ENCODE data around the gene GCDH.
"Not testable (repeated sequence)": the region's sequence is repeated elsewhere in the genome, so short reads cannot be mapped to it uniquely, and the experiment has no call there.

The GCDH gene

DNA sequence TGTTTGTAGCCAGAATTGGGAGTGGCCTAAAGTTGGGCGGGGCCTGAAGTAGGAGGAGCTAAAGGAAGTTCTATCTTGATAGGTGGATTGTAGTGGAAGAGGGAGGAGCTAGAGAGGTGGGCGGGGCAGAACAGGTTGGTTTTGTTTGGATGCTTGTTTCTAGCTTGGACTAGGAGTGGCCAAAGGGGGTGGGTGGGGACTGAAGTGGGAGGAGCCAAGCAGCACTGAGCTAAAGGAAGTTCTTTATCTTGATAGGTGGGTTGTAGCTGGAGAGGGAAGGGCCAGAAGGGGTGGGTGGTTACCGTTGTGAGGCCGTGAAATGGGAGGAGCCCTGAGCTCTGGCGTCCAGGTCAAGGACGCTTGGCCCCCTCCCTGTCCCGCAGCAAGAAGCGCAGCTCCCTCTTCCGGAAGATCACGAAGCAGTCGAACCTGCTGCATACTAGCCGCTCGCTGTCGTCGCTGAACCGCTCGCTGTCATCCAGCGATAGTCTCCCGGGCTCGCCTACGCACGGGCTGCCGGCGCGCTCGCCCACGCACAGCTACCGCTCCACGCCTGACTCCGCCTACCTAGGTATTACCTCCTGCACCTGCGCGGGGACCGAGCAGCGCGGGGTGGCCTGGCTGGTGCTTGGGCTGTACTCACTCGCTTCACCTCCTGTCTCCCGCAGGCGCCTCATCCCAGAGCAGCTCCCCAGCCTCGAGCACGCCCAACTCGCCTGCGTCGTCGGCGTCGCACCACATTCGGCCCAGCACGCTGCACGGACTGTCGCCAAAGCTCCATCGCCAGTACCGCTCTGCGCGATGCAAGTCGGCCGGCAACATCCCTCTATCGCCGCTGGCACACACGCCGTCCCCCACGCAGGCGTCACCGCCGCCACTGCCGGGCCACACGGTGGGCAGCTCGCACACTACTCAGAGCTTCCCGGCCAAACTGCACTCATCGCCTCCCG lies 17.7 kb upstream of the GCDH start:
- no peak for DNase-seq

GRCh38 chr19:12873891-12874745 lies 16.8 kb upstream of the GCDH start:
- no peak for DNase-seq

GRCh38 chr19:12875086-12875485 lies 15.9 kb upstream of the GCDH start:
- DNase-seq: no peak

DNA sequence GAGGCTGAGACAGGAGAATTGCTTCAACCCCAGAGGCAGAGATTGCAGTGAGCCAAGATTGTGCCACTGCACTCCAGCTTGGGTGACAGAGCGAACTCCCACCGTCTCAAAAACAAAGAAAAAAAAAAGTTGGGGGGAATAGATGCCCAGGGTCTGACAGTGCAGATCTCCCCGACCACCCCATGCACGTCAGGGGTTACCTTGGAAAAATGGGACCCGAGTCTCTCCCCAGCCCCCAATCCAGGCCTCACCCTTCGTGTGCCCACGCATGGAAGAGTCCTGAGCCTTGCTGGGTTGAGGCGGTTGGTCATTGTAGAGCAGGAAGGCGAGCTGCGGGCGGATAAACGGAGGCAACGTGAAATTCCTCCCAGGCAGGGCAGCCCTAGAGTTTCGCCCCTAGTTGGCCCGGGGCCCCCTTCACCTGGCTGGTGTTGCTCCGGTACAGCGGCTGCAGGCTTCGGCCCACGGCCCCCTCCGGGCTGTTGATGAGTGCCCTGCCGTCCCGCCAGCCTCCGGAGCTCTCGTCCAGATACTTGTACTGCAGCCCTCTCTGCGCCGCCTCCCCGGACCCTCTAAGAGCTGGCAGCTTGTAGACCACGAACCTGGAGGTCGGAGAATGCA lies 10.3 kb upstream of the GCDH start:
- no peak for DNase-seq

DNA sequence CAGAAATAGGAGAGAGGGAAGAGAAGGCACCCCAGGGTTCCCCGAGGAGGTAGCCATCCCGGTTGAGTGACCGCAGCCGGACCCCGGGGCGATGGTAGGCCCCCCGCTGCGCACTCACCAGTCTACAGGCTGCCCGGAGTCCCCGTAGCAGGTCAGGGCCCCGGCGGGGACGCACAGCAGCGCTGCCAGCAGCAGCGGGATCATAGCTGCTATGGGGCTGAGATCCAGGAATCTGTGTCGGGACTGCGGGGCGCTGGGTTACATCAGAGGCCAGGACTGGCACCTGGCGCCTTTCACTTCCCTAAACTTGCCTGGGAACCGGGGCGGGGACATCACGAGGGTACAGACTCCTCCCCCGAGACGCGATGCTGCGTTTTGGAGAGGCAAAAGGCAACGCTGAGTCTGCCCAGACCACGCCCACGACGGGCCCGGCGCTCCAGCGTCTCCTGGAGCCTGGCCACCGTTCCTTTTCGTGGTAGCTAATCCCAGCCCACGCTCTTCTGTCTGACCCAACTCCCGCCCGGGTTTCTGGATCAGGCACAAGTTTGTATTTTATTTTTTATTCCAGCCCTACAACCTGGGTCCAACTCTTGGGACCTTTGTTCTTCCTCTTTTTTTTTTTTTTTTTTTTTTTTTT lies 9.7 kb upstream of the GCDH start, which contains the start of gene DNASE2:
Gene DNASE2 (minus strand): TSS at position 278 of the 637 bp plus-strand sequence. CDS start 74 bp downstream, at position 204.
- DNase-seq: peak; percentile 85

DNA sequence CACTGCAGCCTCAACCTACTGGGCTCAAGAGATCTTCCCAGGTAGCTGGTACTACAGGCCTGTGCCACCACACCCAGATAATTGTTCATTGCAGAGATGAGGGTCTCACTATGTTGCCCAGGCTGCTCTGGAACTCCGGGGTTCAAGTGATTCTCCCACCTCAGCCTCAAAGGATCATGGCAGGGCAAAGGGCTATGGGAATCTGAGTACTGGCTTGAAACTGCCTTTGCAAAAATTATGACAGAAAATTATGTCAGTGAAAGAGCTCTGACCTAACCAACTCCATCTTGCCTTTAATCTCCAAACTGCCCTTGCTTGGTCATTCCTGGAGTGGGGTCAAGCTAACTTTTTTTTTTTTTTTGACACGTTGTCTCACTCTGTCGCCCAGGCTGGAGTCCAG lies 8.4 kb upstream of the GCDH start:
- DNase-seq: no peak

- no peak for DNase-seq
Observed at GRCh38 chr19:12884202-12884601, 6.8 kb upstream of the GCDH start.

GRCh38 chr19:12884627-12884925 lies 6.4 kb upstream of the GCDH start:
- DNase-seq: no peak

- peak; percentile 87 for DNase-seq
Observed at GRCh38 chr19:12884926-12885748, 5.8 kb upstream of the GCDH start.

- DNase-seq: no peak
Observed at GRCh38 chr19:12885749-12886650, 5.0 kb upstream of the GCDH start.

- no peak for DNase-seq
Observed at GRCh38 chr19:12886651-12886968, 4.3 kb upstream of the GCDH start.

- no peak for DNase-seq
Observed at GRCh38 chr19:12886969-12887747, 3.8 kb upstream of the GCDH start, which contains the start of gene KLF1. Gene KLF1 (minus strand): TSS chr19:12887201. CDS start chr19:12887140, 61 bp downstream.

DNA sequence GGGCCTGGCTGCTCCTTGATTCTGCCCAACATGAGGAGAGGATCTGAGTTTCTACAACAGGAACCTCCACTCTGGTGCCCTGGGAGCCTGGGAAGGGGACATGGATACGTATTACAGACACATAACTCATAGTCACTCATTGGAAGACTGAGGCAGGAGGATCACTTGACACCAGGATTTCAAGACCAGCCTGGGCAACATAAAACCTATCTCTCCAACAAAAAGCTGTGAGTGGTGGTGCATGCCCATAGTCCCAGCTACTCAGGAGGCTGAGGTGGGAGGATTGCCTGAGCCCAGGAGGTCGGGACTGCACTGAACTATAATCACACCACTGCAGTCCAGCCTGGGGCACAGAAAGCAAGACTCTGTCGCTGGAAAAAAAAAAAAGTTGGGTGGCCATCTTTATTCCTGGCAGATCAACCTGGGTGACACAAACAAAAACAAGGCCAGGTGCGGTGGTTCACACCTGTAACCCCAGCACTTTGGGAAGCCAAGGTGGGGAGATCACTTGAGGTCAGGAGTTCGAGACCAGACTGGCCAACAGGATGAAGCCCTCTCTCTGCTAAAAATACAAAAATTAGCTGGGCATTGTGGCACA lies 2.9 kb upstream of the GCDH start:
- no peak for DNase-seq

- not testable (repeated sequence) for DNase-seq
Observed at GRCh38 chr19:12890299-12890786, 617 bp upstream of the GCDH start.

DNA sequence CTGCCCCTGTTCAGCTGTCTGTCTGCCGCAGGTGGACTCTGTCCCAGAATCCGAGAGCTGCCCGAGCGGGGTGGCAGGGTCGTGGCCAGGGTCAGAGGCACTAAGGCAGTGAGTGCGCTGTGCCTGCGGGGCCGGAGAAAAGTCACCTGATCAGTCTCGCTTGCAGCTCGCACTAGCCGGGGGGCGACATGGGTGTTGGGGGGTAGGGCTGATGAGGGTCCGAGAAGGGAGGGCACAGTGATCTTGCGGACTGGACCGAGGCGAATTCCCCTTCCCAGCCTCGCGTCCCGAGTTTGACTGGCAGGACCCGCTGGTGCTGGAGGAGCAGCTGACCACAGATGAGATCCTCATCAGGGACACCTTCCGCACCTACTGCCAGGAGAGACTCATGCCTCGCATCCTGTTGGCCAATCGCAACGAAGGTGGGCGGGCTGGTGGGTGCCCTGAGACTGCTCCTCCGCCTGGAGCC lies 627 bp downstream of the GCDH start:
- no peak for DNase-seq

GRCh38 chr19:12893582-12893981 lies 2.6 kb downstream of the GCDH start:
- no peak for DNase-seq

- DNase-seq: no peak
Observed at GRCh38 chr19:12896460-12896859, 5.5 kb downstream of the GCDH start.

GRCh38 chr19:12899891-12900518 lies 9.0 kb downstream of the GCDH start:
- DNase-seq: no peak

DNA sequence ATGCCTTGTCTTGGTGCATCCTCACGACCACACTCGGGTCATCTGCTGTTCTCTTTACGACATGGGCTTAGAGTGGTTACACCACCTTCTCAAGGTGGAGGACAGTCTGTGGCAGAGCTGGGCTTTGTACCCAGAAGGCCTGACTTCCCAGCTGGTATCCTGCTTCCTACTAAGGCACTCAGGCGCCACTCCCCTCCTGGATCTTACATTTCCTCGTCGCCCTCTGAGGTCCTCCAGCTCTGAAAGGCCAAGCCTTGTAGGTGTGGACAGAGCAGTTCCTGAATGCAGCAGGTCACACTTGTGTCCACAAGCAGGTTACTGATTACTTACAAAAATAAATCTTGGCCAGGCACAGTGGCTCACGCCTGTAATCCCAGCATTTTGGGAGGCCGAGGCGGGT lies 16.2 kb downstream of the GCDH start:
- no peak for DNase-seq

All from activated effector memory CD4-positive, alpha-beta T cell treated with Interleukin-2 at 50 U/mL for 16 hours (primary cell).